Ovary (tissue), 3 donors: ENCODE measurements around the gene HEXIM1.

Source experiments
- POLR2A ChIP-seq: fragments of 450-650 bp; IDR thresholded peaks from one replicate; pipeline ENCODE4 v1.6.1; 2017; ENCODE audit warnings: antibody characterized with exemption, mild to moderate bottlenecking, moderate library complexity
- TF ChIP-seq, protein P1 (sequence below), 3 donors: fragments of 450-650 bp in 2 of 3; fragments of 200-600 bp in 1 of 3; IDR thresholded peaks; one replicate each; pipeline versions ENCODE4 v1.5.1 to v1.8.0; 2016 to 2022; ENCODE audit warnings: antibody characterized with exemption in 3 of 3, mild to moderate bottlenecking in 1 of 3
- donor health status: DM: no; HTN: no; CAD: no.

DNA sequence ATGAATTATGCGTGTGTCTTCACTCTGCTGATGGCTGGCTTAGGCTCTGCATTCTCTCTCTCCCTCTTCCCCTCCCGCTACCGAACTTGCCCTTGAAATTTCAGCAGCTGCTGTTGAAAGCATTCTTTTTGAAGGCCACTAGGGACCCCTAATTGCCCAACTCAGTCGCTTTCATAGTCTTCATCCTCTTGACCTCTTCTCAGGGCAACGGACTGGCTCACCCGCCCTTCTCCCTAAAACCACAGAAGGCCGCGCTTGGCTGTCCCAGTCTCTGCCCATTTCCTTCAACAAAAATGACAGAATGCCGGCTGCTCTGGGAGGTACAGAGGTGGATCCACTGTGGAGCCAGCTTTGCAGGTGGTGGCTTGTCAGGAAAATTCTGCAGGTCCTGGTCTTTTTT, 52.4 kb downstream of the HEXIM1 start:
- TF ChIP-seq, protein P1, sequence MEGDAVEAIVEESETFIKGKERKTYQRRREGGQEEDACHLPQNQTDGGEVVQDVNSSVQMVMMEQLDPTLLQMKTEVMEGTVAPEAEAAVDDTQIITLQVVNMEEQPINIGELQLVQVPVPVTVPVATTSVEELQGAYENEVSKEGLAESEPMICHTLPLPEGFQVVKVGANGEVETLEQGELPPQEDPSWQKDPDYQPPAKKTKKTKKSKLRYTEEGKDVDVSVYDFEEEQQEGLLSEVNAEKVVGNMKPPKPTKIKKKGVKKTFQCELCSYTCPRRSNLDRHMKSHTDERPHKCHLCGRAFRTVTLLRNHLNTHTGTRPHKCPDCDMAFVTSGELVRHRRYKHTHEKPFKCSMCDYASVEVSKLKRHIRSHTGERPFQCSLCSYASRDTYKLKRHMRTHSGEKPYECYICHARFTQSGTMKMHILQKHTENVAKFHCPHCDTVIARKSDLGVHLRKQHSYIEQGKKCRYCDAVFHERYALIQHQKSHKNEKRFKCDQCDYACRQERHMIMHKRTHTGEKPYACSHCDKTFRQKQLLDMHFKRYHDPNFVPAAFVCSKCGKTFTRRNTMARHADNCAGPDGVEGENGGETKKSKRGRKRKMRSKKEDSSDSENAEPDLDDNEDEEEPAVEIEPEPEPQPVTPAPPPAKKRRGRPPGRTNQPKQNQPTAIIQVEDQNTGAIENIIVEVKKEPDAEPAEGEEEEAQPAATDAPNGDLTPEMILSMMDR (IDR thresholded peaks at IDR 0.05): no peak
- TF ChIP-seq POLR2A: no peak
